Muscle of leg (tissue), 11 donors: ENCODE results near the gene RBFOX2. TPM values are rescaled to one million over a fixed set of nuclear protein-coding genes. Genes with fewer than 3 reads are reported as not detected.
A peak's percentile ranks its signal among the peaks of the same experiment; 100 is the strongest.

Source experiments
- DNase-seq: peaks from one replicate; pipeline ENCODE4 v3.0.0; 2013
- H3K27ac ChIP-seq: one replicate; pipeline ENCODE4 v1.5.1; 2013; ENCODE audit warnings: mild to moderate bottlenecking, low read length, control low read depth
- H3K27me3 ChIP-seq: one replicate; pipeline ENCODE4 v1.6.1; 2013; ENCODE audit warnings: low read length; ENCODE audit not compliant: control insufficient read depth, insufficient read depth
- H3K36me3 ChIP-seq: one replicate; pipeline ENCODE4 v1.6.1; 2013; ENCODE audit warnings: low read length; ENCODE audit not compliant: control insufficient read depth, insufficient read depth
- H3K4me1 ChIP-seq: one replicate; pipeline ENCODE4 v1.6.1; 2013; ENCODE audit warnings: low read length; ENCODE audit not compliant: control insufficient read depth, insufficient read depth
- H3K4me3 ChIP-seq: one replicate; pipeline ENCODE4 v1.5.1; 2013; ENCODE audit warnings: low read length, control low read depth
- H3K9me3 ChIP-seq: replicated peaks from 2 replicates; pipeline ENCODE4 v1.6.1; 2013; ENCODE audit warnings: low read depth, low read length; ENCODE audit not compliant: control insufficient read depth
- WGBS: methylation state at CpG from one replicate; pipeline ENCODE4 v1.1.5; 2013; ENCODE audit warnings: missing lambda C conversion rate; ENCODE audit not compliant: insufficient coverage; 5-methylcytosine and 5-hydroxymethylcytosine counted together
- polyA plus RNA-seq, 8 donors: library from polyadenylated mRNA; unstranded; fragments of 120-200 nt; gene quantifications; one replicate each; pipeline versions ENCODE4 v1.2.1 to v1.2.3, GENCODE V29; 2013; ENCODE audit warnings: inconsistent platforms in 1 of 8, low replicate concordance in 1 of 8; ENCODE audit not compliant: insufficient read length in 8 of 8, insufficient read depth in 1 of 8
- total RNA-seq: library from RNA; stranded (reverse); fragments of 120-200 nt; gene quantifications from one replicate; pipeline ENCODE4 v1.2.4, GENCODE V29; 2013

Gene RBFOX2
- total and polyA plus RNA-seq, 9 donors = 159 to 234 (median 197) TPM

GRCh38 chr22:35729309-35729698, 299.3 kb downstream of the RBFOX2 start:
- peaks cover 30% of the 10 kb centered on the region for H3K4me1 ChIP-seq
- no peaks in the 10 kb centered on the region for H3K36me3 ChIP-seq
- no peak overlapping the region for H3K27ac ChIP-seq
- no peak for DNase-seq
- WGBS = no CpG with 5 or more reads among the region's 2 CpGs
- no peaks in the 10 kb centered on the region for H3K27me3 ChIP-seq
- no peak overlapping the region for H3K4me3 ChIP-seq
- H3K9me3 ChIP-seq = no peaks in the 10 kb centered on the region

DNA sequence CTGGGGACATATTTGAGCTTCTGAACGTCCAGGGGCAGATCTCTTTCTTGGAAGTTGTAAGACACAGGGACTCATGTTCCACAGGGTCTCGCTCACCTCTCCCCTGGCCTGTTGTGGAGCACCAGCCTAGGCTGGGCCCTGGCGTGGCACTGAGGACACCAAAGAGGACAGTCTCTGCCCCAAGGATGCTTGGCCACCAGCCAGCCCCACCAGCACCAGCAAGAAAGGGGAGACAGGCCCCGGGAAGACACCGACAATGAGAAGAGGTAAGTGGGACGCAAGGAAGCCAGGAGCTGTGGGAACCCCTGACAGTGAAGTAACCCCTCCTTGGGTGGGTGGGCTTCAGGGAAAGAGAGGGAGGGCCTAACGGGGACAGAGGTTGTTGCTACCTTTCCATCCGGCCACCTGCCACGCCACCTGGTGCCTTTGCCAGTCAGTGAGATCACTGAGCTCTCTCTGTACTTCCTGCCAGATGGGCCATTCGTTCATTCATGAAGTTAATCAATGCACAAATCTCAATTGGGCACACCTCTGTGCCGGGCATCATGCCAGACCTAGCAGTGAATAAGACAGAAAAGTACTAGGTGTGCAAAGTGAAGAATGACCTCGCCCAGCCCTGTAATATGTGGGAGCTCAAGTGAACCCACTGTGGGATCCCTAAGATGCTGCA, 299.9 kb downstream of the RBFOX2 start:
- H3K4me3 ChIP-seq = no peak overlapping the region
- WGBS = 80% methylated on average over 9 of the region's 12 CpGs
- peaks cover 25% of the 10 kb centered on the region for H3K4me1 ChIP-seq
- no peaks in the 10 kb centered on the region for H3K27me3 ChIP-seq
- H3K36me3 ChIP-seq = no peaks in the 10 kb centered on the region
- no peak overlapping the region for H3K27ac ChIP-seq
- DNase-seq = no peak
- no peaks in the 10 kb centered on the region for H3K9me3 ChIP-seq

- no peaks in the 10 kb centered on the region for H3K9me3 ChIP-seq
- no peak for DNase-seq
- H3K4me3 ChIP-seq = no peak overlapping the region
- no peaks in the 10 kb centered on the region for H3K36me3 ChIP-seq
- H3K27me3 ChIP-seq = no peaks in the 10 kb centered on the region
- H3K27ac ChIP-seq = no peak overlapping the region
- 81% methylated on average over 6 of the region's 11 CpGs for WGBS
- peaks cover 15% of the 10 kb centered on the region for H3K4me1 ChIP-seq
Observed at GRCh38 chr22:35727436-35727835, 301.2 kb downstream of the RBFOX2 start.

DNA sequence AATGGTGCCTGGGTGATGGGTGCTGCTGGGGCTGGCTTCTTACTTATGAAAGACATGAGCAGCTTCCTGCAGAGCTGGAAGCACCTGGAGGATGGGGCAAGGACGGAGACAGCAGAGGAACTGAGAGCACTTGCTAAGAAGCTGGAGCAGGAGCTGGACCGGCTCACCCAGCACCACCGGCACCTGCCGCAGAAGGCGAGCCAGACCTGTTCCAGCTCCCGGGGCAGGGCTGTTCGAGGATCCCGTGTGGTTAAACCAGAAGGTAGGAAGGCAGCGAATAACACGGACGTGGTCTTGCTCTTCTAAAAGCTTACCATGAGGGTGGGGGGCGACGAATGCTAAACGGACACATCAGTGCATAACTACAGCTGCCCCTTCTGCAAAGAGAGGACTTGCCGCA, 301.7 kb downstream of the RBFOX2 start:
- Histone ChIP-seq H3K27ac (peak overlapping the region; percentile 47), H3K9me3 (no peaks in the 10 kb centered on the region), H3K4me3 (no peak overlapping the region), H3K36me3 (no peaks in the 10 kb centered on the region), H3K27me3 (no peaks in the 10 kb centered on the region), H3K4me1 (peaks cover 15% of the 10 kb centered on the region)
- 85% methylated on average over 14 of the region's 15 CpGs for WGBS
- no peak for DNase-seq

- Histone ChIP-seq H3K4me3 (no peak overlapping the region), H3K27ac (peak overlapping the region; percentile 47), H3K27me3 (no peaks in the 10 kb centered on the region), H3K4me1 (peaks cover 15% of the 10 kb centered on the region), H3K9me3 (no peaks in the 10 kb centered on the region), H3K36me3 (no peaks in the 10 kb centered on the region)
- 80% methylated on average over 5 of the region's 6 CpGs for WGBS
- DNase-seq = peak; percentile 48
Observed at GRCh38 chr22:35726398-35726797, 302.2 kb downstream of the RBFOX2 start.

GRCh38 chr22:35725521-35725920, 303.1 kb downstream of the RBFOX2 start:
- Histone ChIP-seq H3K36me3 (no peaks in the 10 kb centered on the region), H3K4me1 (peaks cover 15% of the 10 kb centered on the region), H3K27ac (no peak overlapping the region), H3K9me3 (no peaks in the 10 kb centered on the region), H3K27me3 (no peaks in the 10 kb centered on the region), H3K4me3 (no peak overlapping the region)
- DNase-seq = no peak
- WGBS = 77% methylated on average over 8 of the region's 11 CpGs

- Histone ChIP-seq H3K9me3 (no peaks in the 10 kb centered on the region), H3K27ac (no peak overlapping the region), H3K4me3 (no peak overlapping the region), H3K36me3 (no peaks in the 10 kb centered on the region), H3K4me1 (peaks cover 10% of the 10 kb centered on the region), H3K27me3 (no peaks in the 10 kb centered on the region)
- WGBS = 65% methylated on average over 3 of the region's 4 CpGs
- no peak for DNase-seq
Observed at GRCh38 chr22:35721960-35722359, 306.7 kb downstream of the RBFOX2 start.

DNA sequence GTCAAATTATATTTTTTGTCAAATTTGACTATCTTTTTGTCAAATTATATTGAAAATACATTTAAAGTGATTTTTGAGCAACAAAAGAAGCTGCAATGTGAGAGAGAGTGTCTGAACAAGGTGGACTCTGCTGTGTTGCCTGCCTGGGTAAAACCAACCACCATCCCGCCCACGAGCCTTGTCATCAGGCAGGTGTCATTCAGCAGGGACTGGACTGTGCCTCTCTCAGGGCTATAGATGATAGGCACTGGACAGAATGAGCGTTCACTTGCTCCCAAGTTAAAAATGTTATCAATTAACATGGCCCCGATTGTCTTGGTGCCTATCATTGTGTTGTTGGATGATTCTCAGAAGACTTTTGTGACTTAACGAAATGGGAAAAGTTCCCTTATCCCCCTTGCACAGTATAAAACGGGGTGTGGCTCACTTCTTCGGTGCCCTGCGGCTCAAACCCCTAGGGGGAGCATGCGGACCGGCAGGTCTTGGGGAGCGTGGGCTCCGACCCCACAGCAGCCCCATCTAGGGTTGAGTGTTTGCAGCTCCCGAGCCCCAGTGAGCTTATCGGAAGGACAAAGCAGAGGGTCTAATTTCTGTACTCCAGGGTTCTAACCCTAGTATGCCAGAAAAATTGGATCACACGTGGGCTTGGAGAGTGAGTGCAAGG, 309.3 kb downstream of the RBFOX2 start:
- 76% methylated on average over 9 of the region's 15 CpGs for WGBS
- H3K27me3 ChIP-seq = no peaks in the 10 kb centered on the region
- H3K27ac ChIP-seq = no peak overlapping the region
- no peaks in the 10 kb centered on the region for H3K4me1 ChIP-seq
- H3K9me3 ChIP-seq = no peaks in the 10 kb centered on the region
- no peak overlapping the region for H3K4me3 ChIP-seq
- no peaks in the 10 kb centered on the region for H3K36me3 ChIP-seq
- no peak for DNase-seq

GRCh38 chr22:35717572-35717971, 311.1 kb downstream of the RBFOX2 start, which contains the start of gene APOL5:
APOL5 (plus strand) TSS chr22:35717872; CDS start chr22:35717872, 0 bp downstream.
- H3K27ac ChIP-seq = no peak within 1 kb of the TSS
- no peaks in the 10 kb centered on the region for H3K9me3 ChIP-seq
- H3K4me3 ChIP-seq = no peak within 1 kb of the TSS
- no peaks in the 10 kb centered on the region for H3K27me3 ChIP-seq
- H3K36me3 ChIP-seq = no peaks in the 10 kb centered on the region
- WGBS = no CpG with 5 or more reads among the region's 3 CpGs
- DNase-seq = no peak
- H3K4me1 ChIP-seq = no peaks in the 10 kb centered on the region

- Histone ChIP-seq H3K27me3 (no peaks in the 10 kb centered on the region), H3K4me1 (no peaks in the 10 kb centered on the region), H3K4me3 (no peak overlapping the region), H3K9me3 (no peaks in the 10 kb centered on the region), H3K36me3 (no peaks in the 10 kb centered on the region), H3K27ac (no peak overlapping the region)
- WGBS = 100% methylated on average over 2 of the region's 2 CpGs
- DNase-seq = no peak
Observed at GRCh38 chr22:35712672-35713071, 316.0 kb downstream of the RBFOX2 start.
